Fibroblast of lung (primary cell): Measurements from ENCODE around the gene ICOSLG. TPM values are rescaled to one million over a fixed set of nuclear protein-coding genes. Genes with fewer than 3 reads are reported as not detected.
"Not testable (repeated sequence)": the region's sequence is repeated elsewhere in the genome, so short reads cannot be mapped to it uniquely, and the experiment has no call there.

Experiments used
- DNase-seq, 2 donors: peaks; one replicate each; pipeline versions ENCODE4 v3.0.0 to v3.0.0-alpha.2; 2010; ENCODE audit warnings: low read depth in 2 of 2
- H2AFZ ChIP-seq: 2 replicates; pipeline ENCODE4 v1.5.1; 2012; ENCODE audit warnings: low read length, control low read depth, inconsistent platforms
- H3K27ac ChIP-seq: 2 replicates; pipeline ENCODE4 v1.5.1; 2011; ENCODE audit warnings: low read length, control low read depth; ENCODE audit not compliant: insufficient read depth
- H3K27me3 ChIP-seq: 2 replicates; pipeline ENCODE4 v1.5.1; 2011; ENCODE audit warnings: mild to moderate bottlenecking, low read length; ENCODE audit not compliant: control insufficient read depth, insufficient read depth
- H3K36me3 ChIP-seq: 2 replicates; pipeline ENCODE4 v1.5.1; 2011; ENCODE audit warnings: low read length; ENCODE audit not compliant: control insufficient read depth, insufficient read depth
- H3K4me1 ChIP-seq: 2 replicates; pipeline ENCODE4 v1.5.1; 2011; ENCODE audit warnings: low read length; ENCODE audit not compliant: control insufficient read depth, insufficient read depth; ENCODE audit errors: extremely low read depth
- H3K4me2 ChIP-seq: 2 replicates; pipeline ENCODE4 v1.5.1; 2011; ENCODE audit warnings: low read length, control low read depth; ENCODE audit not compliant: insufficient read depth; ENCODE audit errors: extremely low read depth
- H3K4me3 ChIP-seq, 4 experiments: fragments of 200-600 bp in 1 of 4; sonication (generic) in 1 of 4; replicated peaks in 1 of 4; 2 replicates each; pipeline ENCODE4 v1.5.1; 2011 to 2016; ENCODE audit warnings: low read length in 4 of 4, low read depth in 3 of 4, mild to moderate bottlenecking in 3 of 4, control low read depth in 2 of 4, inconsistent platforms in 1 of 4, mixed read lengths in 1 of 4; ENCODE audit not compliant: insufficient read depth in 1 of 4; ENCODE audit errors: control extremely low read depth in 1 of 4
- H3K79me2 ChIP-seq: 2 replicates; pipeline ENCODE4 v1.5.1; 2012; ENCODE audit warnings: mild to moderate bottlenecking, low read length, inconsistent platforms; ENCODE audit not compliant: control insufficient read depth, insufficient read depth
- H3K9ac ChIP-seq: 2 replicates; pipeline ENCODE4 v1.5.1; 2011; ENCODE audit warnings: mild to moderate bottlenecking, low read length, control low read depth; ENCODE audit not compliant: insufficient read depth
- H3K9me3 ChIP-seq: 2 replicates; pipeline ENCODE4 v1.5.1; 2012; ENCODE audit warnings: low read depth, low read length; ENCODE audit not compliant: control insufficient read depth, insufficient read depth
- H4K20me1 ChIP-seq: 2 replicates; pipeline ENCODE4 v1.5.1; 2011; ENCODE audit warnings: low read length; ENCODE audit not compliant: control insufficient read depth, insufficient read depth; ENCODE audit errors: extremely low read depth
- CTCF ChIP-seq, 2 donors: IDR thresholded peaks in 1 of 2; conservative IDR thresholded peaks in 1 of 2; 1 replicate in 1 of 2; 2 replicates in 1 of 2; pipeline ENCODE4 v1.5.1; 2011 to 2012; ENCODE audit warnings: low read length in 2 of 2, control low read depth in 1 of 2, inconsistent platforms in 1 of 2, low read depth in 1 of 2, mild to moderate bottlenecking in 1 of 2
- EZH2 ChIP-seq: IDR thresholded peaks from 2 replicates; pipeline ENCODE4 v1.5.1; 2012; ENCODE audit warnings: low read length, control low read depth, mild to moderate bottlenecking; ENCODE audit errors: missing control alignments
- polyA plus RNA-seq, 2 donors: library from polyadenylated mRNA; depleted of rRNA in 1 of 2; stranded (reverse) in 1 of 2; unstranded in 1 of 2; fragments of >200 nt; gene quantifications; 2 replicates each; pipeline ENCODE4 v1.2.1, GENCODE V29; 2011 to 2012; ENCODE audit warnings: missing spikeins in 1 of 2
- total RNA-seq: library from RNA; depleted of rRNA; stranded (reverse); fragments of >200 nt; gene quantifications from 2 replicates; pipeline ENCODE4 v1.2.1, GENCODE V29; 2014

Gene ICOSLG
- total and polyA plus RNA-seq, 2 donors (not counting 1 experiment from before 2014, with no cell fraction given) = under 0.01 TPM; not detected in 1

DNA sequence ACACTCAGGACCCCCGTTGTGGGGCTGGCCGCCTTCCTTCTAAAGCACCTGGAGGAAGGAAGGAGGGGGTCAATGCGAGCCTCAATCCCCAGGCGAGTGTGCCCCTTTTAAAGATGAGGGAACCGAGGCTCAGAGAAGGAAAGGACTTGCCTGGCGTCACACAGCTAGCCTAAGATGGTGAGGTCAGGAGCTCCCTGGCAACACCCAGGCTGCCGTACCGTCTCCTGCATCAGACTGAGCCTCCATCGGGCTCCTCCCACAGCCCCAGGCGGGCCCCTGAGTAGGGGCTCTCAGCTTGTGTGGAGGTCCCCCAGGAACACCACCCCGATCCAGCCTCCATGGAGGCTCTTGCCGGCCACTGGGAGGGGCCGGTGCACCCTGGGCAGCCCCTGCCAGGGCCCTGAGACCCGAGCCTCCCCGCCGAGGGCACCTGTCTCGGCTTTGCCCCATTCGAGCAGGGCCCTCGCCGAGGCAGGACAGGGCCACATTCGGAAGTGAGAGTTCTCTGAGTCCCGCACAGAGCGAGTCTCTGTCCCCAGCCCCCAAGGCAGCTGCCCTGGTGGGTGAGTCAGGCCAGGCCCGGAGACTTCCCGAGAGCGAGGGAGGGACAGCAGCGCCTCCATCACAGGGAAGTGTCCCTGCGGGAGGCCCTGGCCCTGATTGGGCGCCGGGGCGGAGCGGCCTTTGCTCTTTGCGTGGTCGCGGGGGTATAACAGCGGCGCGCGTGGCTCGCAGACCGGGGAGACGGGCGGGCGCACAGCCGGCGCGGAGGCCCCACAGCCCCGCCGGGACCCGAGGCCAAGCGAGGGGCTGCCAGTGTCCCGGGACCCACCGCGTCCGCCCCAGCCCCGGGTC lies 44.6 kb upstream of the ICOSLG start, which contains the start of gene AIRE:
AIRE (plus strand) TSS at position 739 of the 855 bp plus-strand sequence. CDS start 131 bp downstream, outside the sequence.
- no peak within 1 kb of the TSS for H3K4me2 ChIP-seq
- H3K9me3 ChIP-seq = no peaks in the 10 kb centered on the region
- H3K36me3 ChIP-seq = no peaks in the 10 kb centered on the region
- TF ChIP-seq EZH2 (no peak), CTCF (conservative IDR thresholded peaks at IDR 0.05 in 1 of 2, IDR thresholded peaks at IDR 0.05 in 1 of 2; ENCODE audit: low read depth in 1 of 2, low read length in 2 of 2) (no peak)
- H3K27ac ChIP-seq = no peak within 1 kb of the TSS
- H4K20me1 ChIP-seq = no peaks in the 10 kb centered on the region
- H2AFZ ChIP-seq = no peak within 1 kb of the TSS
- no peaks in the 10 kb centered on the region for H3K79me2 ChIP-seq
- no peaks in the 10 kb centered on the region for H3K4me1 ChIP-seq
- H3K9ac ChIP-seq = no peak within 1 kb of the TSS
- DNase-seq = no peak
- no peak within 1 kb of the TSS for H3K4me3 ChIP-seq
- no peaks in the 10 kb centered on the region for H3K27me3 ChIP-seq

DNA sequence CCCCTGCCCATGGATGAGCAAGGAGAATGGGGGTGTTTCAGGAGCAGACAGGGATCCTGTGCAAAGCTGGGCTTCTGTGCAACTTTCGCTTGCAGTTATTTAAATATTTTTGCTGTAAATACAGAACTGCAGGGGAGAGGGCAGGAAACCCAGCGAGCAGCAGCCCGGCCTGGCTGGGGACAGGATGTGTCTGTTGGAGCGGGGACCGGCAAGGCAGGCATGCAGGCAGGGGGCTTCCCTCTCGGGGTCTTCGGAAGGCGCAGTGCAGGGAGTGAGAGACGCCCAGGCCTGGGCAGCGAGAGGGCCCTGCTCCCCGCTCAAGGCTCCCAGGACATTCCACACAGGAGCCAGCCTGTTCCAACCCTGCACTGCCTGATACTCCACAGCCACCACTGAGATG lies 43.2 kb upstream of the ICOSLG start:
- no peak for TF ChIP-seq EZH2
- TF ChIP-seq CTCF (conservative IDR thresholded peaks at IDR 0.05 in 1 of 2, IDR thresholded peaks at IDR 0.05 in 1 of 2; ENCODE audit: low read depth in 1 of 2, low read length in 2 of 2) = no peak
- Histone ChIP-seq H3K9me3 (no peaks in the 10 kb centered on the region), H3K27me3 (no peaks in the 10 kb centered on the region), H3K4me1 (no peaks in the 10 kb centered on the region), H3K9ac (no peak overlapping the region), H3K79me2 (no peaks in the 10 kb centered on the region), H3K4me2 (no peak overlapping the region), H3K36me3 (no peaks in the 10 kb centered on the region), H3K4me3 (no peak overlapping the region), H4K20me1 (no peaks in the 10 kb centered on the region), H2AFZ (no peak overlapping the region), H3K27ac (no peak overlapping the region)
- no peak for DNase-seq

DNA sequence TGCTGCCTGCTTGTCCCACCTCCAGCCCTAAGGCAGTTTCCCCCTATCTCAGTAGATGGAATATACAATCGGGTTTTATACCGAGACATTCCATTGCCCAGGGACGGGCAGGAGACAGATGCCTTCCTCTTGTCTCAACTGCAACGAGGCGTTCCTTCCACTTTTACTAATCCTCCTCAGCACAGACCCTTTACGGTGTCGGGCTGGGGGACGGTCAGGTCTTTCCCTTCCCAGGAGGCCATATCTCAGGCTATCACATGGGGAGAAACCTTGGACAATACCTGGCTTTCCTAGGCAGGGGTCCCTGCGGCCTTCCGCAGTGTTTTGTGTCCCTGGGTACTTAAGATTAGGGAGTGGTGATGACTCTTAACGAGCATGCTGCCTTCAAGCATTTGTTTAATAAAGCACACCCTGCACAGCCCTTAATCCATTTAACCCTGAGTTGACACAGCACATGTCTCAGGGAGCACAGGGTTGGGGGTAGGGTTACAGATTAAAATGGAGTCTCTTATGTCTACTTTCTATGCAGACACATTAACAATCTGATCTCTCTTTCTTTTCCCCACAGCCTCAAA lies 42.6 kb upstream of the ICOSLG start:
- H3K79me2 ChIP-seq, H2AFZ ChIP-seq, H3K9me3 ChIP-seq, H3K4me3 ChIP-seq, DNase-seq, H4K20me1 ChIP-seq, H3K36me3 ChIP-seq, H3K4me2 ChIP-seq, H3K27ac ChIP-seq, H3K27me3 ChIP-seq, H3K9ac ChIP-seq, H3K4me1 ChIP-seq: not testable (repeated sequence)
